ENCODE data around the gene ADGRA1. TPM values are rescaled to one million over a fixed set of nuclear protein-coding genes. Genes with fewer than 3 reads are reported as not detected.

The ADGRA1 gene
- total RNA-seq, 4 donors from 2014 or later, result 0.13 to 0.40 (median 0.29) TPM

GRCh38 chr10:133100706-133101415 lies 13.1 kb downstream of the ADGRA1 start:
- Histone ChIP-seq H3K9me3 (no peaks in the 10 kb centered on the region), H3K4me3 (replicated peaks in 1 of 3) (no peak overlapping the region), H3K27me3 (no peaks in the 10 kb centered on the region), H3K27ac (no peak overlapping the region), H3K36me3 (no peaks in the 10 kb centered on the region), H3K4me1 (no peaks in the 10 kb centered on the region)
- WGBS, 2 donors, result 2 to 16% methylated on average over 16 to 23 of the region's 37 CpGs
- intact Hi-C loops (cut with DNase I), result no loop called here
- DNase-seq, result peak; percentile 48 to 57
- no peak for TF ChIP-seq CTCF (IDR thresholded peaks at IDR 0.05)
- TF ChIP-seq POLR2A (IDR thresholded peaks at IDR 0.05), result no peak

- Histone ChIP-seq H3K4me1 (no peaks in the 10 kb centered on the region), H3K4me3 (replicated peaks in 1 of 3) (no peak overlapping the region), H3K27me3 (no peaks in the 10 kb centered on the region), H3K36me3 (no peaks in the 10 kb centered on the region), H3K9me3 (no peaks in the 10 kb centered on the region), H3K27ac (no peak overlapping the region)
- DNase-seq, result no peak
- 23 to 30% methylated on average over 11 to 16 of the region's 16 CpGs for WGBS, 2 donors
- TF ChIP-seq POLR2A (IDR thresholded peaks at IDR 0.05), result no peak
- no peak for TF ChIP-seq CTCF (IDR thresholded peaks at IDR 0.05)
- intact Hi-C loops (cut with DNase I), result no loop called here
These were observed 13.7 kb downstream of the ADGRA1 start for GRCh38 chr10:133101416-133101810.

GRCh38 chr10:133102415-133103095 lies 14.8 kb downstream of the ADGRA1 start:
- no peaks in the 10 kb centered on the region for H3K4me1 ChIP-seq
- no peaks in the 10 kb centered on the region for H3K27me3 ChIP-seq
- TF ChIP-seq POLR2A (IDR thresholded peaks at IDR 0.05) (no peak), CTCF (IDR thresholded peaks at IDR 0.05) (no peak)
- 65 to 79% methylated on average over 22 to 25 of the region's 29 CpGs for WGBS, 2 donors
- H3K9me3 ChIP-seq, result no peaks in the 10 kb centered on the region
- no peak for DNase-seq
- intact Hi-C loops (cut with DNase I), result no loop called here
- H3K27ac ChIP-seq, result no peak overlapping the region
- no peak overlapping the region for H3K4me3 ChIP-seq (replicated peaks in 1 of 3)
- H3K36me3 ChIP-seq, result no peaks in the 10 kb centered on the region

- H3K27ac ChIP-seq, result no peak overlapping the region
- no peak for DNase-seq
- no peaks in the 10 kb centered on the region for H3K27me3 ChIP-seq
- intact Hi-C loops (cut with DNase I), result no loop called here
- no peaks in the 10 kb centered on the region for H3K4me1 ChIP-seq
- 76 to 85% methylated on average over 14 to 15 of the region's 24 CpGs for WGBS, 2 donors
- H3K9me3 ChIP-seq, result no peaks in the 10 kb centered on the region
- no peak for TF ChIP-seq CTCF (IDR thresholded peaks at IDR 0.05)
- no peak for TF ChIP-seq POLR2A (IDR thresholded peaks at IDR 0.05)
- H3K4me3 ChIP-seq (replicated peaks in 1 of 3), result no peak overlapping the region
- H3K36me3 ChIP-seq, result no peaks in the 10 kb centered on the region
These were observed 15.7 kb downstream of the ADGRA1 start for GRCh38 chr10:133103311-133103910.
